Skeletal muscle tissue (tissue), 4 donors: ENCODE measurements around the gene GINS1. TPM values are rescaled to one million over a fixed set of nuclear protein-coding genes. Genes with fewer than 3 reads are reported as not detected.

Experiments used
- H3K27ac ChIP-seq: one replicate; pipeline ENCODE4 v1.7.0; 2013; ENCODE audit warnings: mild to moderate bottlenecking, low read depth, low read length, inconsistent platforms
- H3K27me3 ChIP-seq, 3 donors: one replicate each; pipeline ENCODE4 v1.7.0; 2013; ENCODE audit warnings: low read length in 3 of 3; ENCODE audit not compliant: control insufficient read depth in 3 of 3, insufficient read depth in 3 of 3
- H3K36me3 ChIP-seq, 3 donors: one replicate each; pipeline ENCODE4 v1.7.0; 2013; ENCODE audit warnings: low read length in 3 of 3; ENCODE audit not compliant: control insufficient read depth in 3 of 3, insufficient read depth in 3 of 3
- H3K4me1 ChIP-seq, 3 donors: one replicate each; pipeline ENCODE4 v1.7.0; 2013; ENCODE audit warnings: low read length in 3 of 3, mild to moderate bottlenecking in 3 of 3; ENCODE audit not compliant: control insufficient read depth in 3 of 3, insufficient read depth in 3 of 3
- H3K4me3 ChIP-seq, 3 donors: one replicate each; pipeline ENCODE4 v1.7.0; 2013; ENCODE audit warnings: low read length in 3 of 3
- H3K9ac ChIP-seq, 3 donors: one replicate each; pipeline ENCODE4 v1.7.0; 2013; ENCODE audit warnings: low read length in 3 of 3, mild to moderate bottlenecking in 3 of 3, moderate library complexity in 2 of 3, low read depth in 1 of 3
- H3K9me3 ChIP-seq, 3 donors: one replicate each; pipeline ENCODE4 v1.7.0; 2013; ENCODE audit warnings: low read length in 3 of 3; ENCODE audit not compliant: control insufficient read depth in 3 of 3
- total RNA-seq: library from RNA; depleted of rRNA; stranded (reverse); fragments of >200 nt; gene quantifications from one replicate; pipeline ENCODE4 v1.2.3, GENCODE V29; 2014
- donor health status: Osteomylitis.

The GINS1 gene
- total RNA-seq, 1 donor from 2014 or later = 4.2 TPM

- no peak overlapping the region for H3K27ac ChIP-seq
- H3K36me3 ChIP-seq = peaks cover 0 to 16% (median 10%) of the 10 kb centered on the region in 3 donors
- no peak overlapping the region for H3K4me3 ChIP-seq
- no peaks in the 10 kb centered on the region for H3K27me3 ChIP-seq
- no peaks in the 10 kb centered on the region for H3K4me1 ChIP-seq
- H3K9me3 ChIP-seq = no peaks in the 10 kb centered on the region
- no peak overlapping the region for H3K9ac ChIP-seq
These were observed 44.9 kb downstream of the GINS1 start for GRCh38 chr20:25452333-25452732.

GRCh38 chr20:25453035-25453810 is 45.8 kb downstream of the GINS1 start:
- Histone ChIP-seq H3K9ac (no peak overlapping the region), H3K4me3 (no peak overlapping the region), H3K27me3 (no peaks in the 10 kb centered on the region), H3K27ac (no peak overlapping the region), H3K36me3 (peaks cover 0 to 16% (median 10%) of the 10 kb centered on the region in 3 donors), H3K9me3 (no peaks in the 10 kb centered on the region), H3K4me1 (peaks cover 0 to 3% (median 0%) of the 10 kb centered on the region in 3 donors)

- Histone ChIP-seq H3K4me1 (peaks cover 0 to 3% (median 0%) of the 10 kb centered on the region in 3 donors), H3K9ac (no peak overlapping the region), H3K36me3 (peaks cover 0 to 16% (median 10%) of the 10 kb centered on the region in 3 donors), H3K4me3 (no peak overlapping the region), H3K27ac (no peak overlapping the region), H3K27me3 (no peaks in the 10 kb centered on the region), H3K9me3 (no peaks in the 10 kb centered on the region)
These were observed 46.9 kb downstream of the GINS1 start for GRCh38 chr20:25454153-25454900.

GRCh38 chr20:25457886-25458680 is 50.6 kb downstream of the GINS1 start:
- Histone ChIP-seq H3K4me3 (no peak overlapping the region), H3K9me3 (no peaks in the 10 kb centered on the region), H3K27ac (no peak overlapping the region), H3K4me1 (peaks cover 0 to 6% (median 0%) of the 10 kb centered on the region in 3 donors), H3K9ac (no peak overlapping the region), H3K27me3 (no peaks in the 10 kb centered on the region), H3K36me3 (peaks cover 0 to 18% (median 10%) of the 10 kb centered on the region in 3 donors)

- Histone ChIP-seq H3K9ac (no peak overlapping the region), H3K4me1 (peaks cover 0 to 6% (median 0%) of the 10 kb centered on the region in 3 donors), H3K9me3 (no peaks in the 10 kb centered on the region), H3K4me3 (no peak overlapping the region), H3K27ac (no peak overlapping the region), H3K27me3 (no peaks in the 10 kb centered on the region), H3K36me3 (peaks cover 0 to 16% (median 8%) of the 10 kb centered on the region in 3 donors)
These were observed 51.8 kb downstream of the GINS1 start for GRCh38 chr20:25459111-25459830.

GRCh38 chr20:25459916-25460535 is 52.6 kb downstream of the GINS1 start:
- H3K36me3 ChIP-seq = peaks cover 0 to 13% (median 4%) of the 10 kb centered on the region in 3 donors
- H3K27me3 ChIP-seq = no peaks in the 10 kb centered on the region

GRCh38 chr20:25460566-25461280 is 53.2 kb downstream of the GINS1 start:
- Histone ChIP-seq H3K36me3 (peaks cover 0 to 7% (median 4%) of the 10 kb centered on the region in 3 donors), H3K27me3 (no peaks in the 10 kb centered on the region), H3K4me3 (no peak overlapping the region), H3K27ac (peak overlapping the region; percentile 20), H3K4me1 (peaks cover 3 to 13% (median 9%) of the 10 kb centered on the region in 3 donors), H3K9ac (no peak overlapping the region), H3K9me3 (no peaks in the 10 kb centered on the region)

More at GRCh38 chr20:25459916-25460535, 52.6 kb downstream of the GINS1 start:
- H3K9ac ChIP-seq = no peak overlapping the region
- no peak overlapping the region for H3K4me3 ChIP-seq
- no peaks in the 10 kb centered on the region for H3K9me3 ChIP-seq
- H3K27ac ChIP-seq = no peak overlapping the region
- H3K4me1 ChIP-seq = peaks cover 0 to 10% (median 5%) of the 10 kb centered on the region in 3 donors

- H3K9me3 ChIP-seq = no peaks in the 10 kb centered on the region
- H3K36me3 ChIP-seq = peaks cover 0 to 7% (median 4%) of the 10 kb centered on the region in 3 donors
- peaks cover 3 to 13% (median 9%) of the 10 kb centered on the region in 3 donors for H3K4me1 ChIP-seq
These were observed 53.8 kb downstream of the GINS1 start for GRCh38 chr20:25461281-25461650.

More at GRCh38 chr20:25461281-25461650, 53.8 kb downstream of the GINS1 start:
- Histone ChIP-seq H3K27me3 (no peaks in the 10 kb centered on the region), H3K9ac (no peak overlapping the region), H3K4me3 (no peak overlapping the region), H3K27ac (peak overlapping the region; percentile 20)
